Bone marrow (tissue), 2 donors: ENCODE results near the gene AGK.
"Not testable (repeated sequence)": the region's sequence is repeated elsewhere in the genome, so short reads cannot be mapped to it uniquely, and the experiment has no call there.

Experiments used
- DNase-seq, 2 donors: peaks; one replicate each; lab custom pipeline; 2025; lab: John Stamatoyannopoulos, UW

AGK gene

DNA sequence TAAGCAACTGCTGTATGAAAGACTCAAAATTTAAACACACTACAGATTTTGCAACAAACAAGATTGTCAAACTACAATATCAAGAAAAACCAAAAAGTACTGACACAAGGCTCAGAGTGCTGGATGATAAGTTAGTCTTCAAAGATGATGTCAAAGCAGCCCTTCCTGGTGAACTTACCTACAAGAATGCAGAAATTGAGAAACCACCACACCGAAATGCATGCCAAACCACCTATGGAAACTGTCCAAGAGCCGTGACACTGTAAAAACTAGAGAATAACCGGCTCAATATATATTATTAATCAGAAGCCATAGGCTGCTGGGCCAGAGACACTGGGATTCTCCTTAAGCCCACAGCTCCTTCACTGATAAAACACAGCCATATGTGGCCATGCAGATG, 125.4 kb downstream of the AGK start:
- peak in 1 of 2 donors; percentile 17 for DNase-seq

DNA sequence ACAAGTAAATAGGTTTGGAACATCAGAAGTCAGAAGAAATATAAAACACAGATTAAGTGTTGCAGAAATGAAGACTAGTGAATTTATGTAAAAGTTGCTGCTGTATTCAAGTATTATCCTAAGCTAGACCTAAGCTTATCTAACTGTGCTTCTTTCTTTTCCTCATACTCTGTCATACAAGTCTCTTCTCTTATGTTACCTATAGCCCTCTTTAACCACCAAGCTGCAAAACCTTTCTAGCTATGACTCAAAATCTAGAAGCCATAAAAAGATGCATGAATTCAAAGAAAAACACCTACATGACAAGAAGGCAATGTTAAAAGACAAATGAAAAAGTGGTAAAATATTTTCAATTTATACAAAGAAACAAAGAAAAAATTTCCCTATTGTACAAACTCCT, 127.8 kb downstream of the AGK start:
- DNase-seq, result no peak

DNA sequence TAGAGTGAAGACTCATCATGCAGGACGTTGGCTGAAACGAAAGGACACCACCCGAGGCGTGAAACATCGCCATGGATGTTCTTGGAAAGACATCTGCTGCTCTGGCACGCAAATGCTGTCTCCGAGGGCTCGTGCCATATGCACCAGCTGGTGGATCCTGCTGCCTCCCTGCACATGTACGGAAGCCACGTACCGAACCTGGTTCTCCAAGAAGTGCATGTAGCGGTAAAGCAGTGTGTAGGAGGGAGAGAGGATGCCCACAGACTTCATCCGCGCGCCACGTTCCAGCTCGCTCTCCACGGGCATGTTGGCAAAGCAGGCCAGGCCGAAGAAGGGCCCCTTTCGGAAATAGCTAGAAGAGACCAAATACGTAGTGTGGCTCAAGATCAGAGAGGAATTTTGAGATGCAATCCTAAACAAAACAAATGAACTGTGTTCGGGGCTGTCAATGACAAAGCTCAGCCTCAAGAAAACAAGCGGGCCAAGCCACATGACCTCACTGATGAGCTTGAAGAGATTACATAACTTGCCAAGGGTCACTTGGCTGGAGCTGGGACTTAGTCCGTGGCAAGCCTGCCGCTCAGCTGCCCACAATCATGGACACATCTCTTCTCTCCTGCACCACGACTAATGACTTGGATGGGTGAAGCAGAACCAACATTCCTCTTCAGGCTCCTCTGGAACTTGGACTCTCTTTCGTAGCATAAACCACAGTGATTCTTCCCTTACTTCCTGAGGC, 134.2 kb downstream of the AGK start:
- no peak for DNase-seq

DNA sequence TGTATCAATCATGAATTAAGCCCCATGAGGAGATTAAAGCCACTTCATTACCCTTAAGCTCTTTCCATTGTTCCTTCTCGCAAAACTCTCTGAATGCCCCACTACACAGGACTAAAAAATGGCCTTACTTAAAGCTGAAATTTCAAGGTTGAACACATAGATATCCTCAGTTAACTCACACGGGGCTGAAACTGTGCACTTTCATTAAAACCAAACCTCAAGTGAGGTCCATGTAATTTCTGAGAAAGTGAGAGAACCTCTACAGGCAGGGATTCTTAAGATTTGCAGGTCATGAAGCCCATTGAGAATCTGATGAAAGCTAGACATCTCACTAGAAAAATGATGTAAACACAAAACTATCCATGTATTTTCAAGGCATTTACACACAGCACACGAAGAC, 134.9 kb downstream of the AGK start:
- DNase-seq, result no peak

DNA sequence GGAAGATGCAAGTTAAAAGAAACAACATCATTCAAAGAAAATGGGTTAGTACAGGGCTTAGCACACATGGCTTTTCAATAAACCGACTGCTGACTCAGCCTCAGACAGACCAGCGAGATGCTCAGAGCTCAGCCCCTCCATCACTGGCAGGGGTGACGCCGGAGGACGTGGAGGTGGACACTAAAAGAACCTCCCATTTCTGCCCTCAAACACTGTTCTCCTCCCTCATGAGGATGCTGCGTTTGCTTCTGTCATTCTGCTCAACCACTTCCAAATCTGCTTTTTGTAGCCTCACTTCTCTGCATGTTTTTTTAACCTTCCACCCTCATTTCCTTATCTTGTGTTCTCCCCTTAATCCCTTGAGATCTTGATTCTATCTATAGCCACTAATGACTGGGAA, 135.5 kb downstream of the AGK start:
- no peak for DNase-seq

DNA sequence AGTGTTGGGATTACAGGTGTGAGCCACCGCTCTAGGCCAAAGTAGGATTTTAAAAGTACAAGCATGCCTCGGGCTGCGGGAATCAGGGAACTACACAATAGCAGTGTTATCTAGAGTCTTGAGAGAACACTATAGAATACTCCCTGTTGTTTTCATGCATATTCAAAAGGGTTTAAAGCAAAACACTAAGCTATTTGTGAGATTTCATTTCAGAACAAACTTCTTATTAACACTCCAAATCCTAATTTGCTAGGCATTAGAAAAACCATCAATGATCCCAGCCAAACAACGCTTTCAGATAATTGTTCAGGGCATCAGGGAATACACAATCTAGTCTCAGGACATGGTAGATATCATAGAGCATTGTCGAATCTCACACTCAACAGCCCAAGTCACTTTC, 136.8 kb downstream of the AGK start:
- DNase-seq, result no peak

DNA sequence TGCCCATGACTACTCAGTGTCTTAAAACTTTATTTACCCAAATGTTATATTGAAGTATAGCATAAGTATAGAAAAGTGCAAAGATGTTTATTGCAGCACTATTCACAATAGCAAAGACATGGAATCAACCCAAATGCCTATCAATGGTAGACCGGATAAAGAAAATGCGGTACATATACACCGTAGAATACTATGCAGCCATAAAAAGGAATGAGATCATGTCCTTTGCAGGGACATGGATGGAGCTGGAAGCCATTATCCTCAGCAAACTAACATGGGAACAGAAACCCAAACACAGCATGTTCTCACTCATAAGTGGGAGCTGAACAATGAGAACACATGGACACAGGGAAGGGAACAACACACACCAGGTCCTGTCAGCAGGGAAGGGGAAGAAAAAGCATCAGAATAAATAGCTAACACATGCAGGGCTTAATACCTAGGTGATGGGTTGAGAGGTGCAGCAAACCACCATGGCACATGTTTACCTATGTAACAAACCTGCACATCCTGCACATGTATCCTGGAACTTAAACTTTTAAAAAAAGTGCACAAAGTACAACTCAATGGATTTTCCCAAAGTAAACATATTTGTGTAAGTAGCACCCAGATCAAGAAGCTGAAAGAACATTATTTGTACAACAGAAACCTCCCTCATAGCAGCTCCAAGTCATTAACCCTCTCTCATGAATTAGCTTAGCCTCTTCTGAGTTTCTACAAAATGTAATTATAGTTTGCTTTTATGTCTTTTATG, 138.0 kb downstream of the AGK start:
- DNase-seq, result not testable (repeated sequence)

DNA sequence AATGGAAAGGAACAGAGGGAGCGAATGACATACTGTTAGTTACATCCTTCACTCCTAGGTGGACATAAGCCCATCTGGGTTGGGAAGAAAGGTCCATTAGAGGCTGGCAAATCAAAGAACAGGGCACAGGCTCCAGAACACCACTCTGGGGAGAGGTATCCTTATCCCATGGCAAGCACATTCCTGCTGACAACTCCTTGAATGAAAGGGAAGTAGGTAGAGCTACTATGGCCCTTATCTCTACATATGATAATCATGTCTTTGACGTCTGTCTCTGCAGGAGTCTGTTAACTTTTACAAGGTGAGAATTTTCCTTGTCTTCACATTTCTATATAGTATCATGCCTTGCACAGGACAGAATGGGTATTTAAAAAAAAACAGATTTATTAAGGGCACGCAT, 140.3 kb downstream of the AGK start:
- no peak for DNase-seq

DNA sequence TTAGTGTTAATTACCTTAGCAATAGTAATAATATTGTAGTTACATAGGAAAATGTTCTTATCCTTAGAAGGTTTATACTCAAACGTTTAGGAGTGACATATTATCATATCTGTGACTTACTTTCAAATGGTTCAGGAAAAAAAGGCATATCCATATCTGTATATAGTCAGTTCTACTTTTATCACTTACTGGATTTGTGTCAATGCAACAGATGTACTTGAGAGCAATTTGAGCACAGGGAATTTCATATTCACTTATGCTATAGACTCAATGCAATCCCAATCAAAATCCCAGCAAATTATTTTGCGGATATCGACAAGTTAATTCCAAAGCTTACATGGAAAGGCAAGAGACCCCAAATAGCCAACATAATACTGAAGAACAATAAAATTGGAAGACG, 140.8 kb downstream of the AGK start:
- no peak for DNase-seq

DNA sequence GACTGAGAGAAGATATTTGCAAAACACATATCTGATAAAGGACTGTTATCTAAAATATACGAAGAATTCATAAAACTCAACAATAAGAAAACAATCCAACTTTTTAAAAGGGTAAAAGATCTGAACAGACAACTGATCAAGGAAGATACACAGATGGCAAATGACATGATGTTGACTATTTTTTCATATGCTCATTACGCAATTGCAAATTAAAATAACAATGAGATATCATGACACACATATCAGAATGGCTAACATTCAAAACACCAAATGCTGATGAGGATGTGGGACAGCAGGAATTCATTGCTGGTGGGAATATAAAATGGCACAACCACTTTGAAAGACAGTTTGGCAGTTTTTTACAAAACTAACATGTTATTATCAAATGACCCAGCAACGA, 141.9 kb downstream of the AGK start:
- DNase-seq, result no peak

DNA sequence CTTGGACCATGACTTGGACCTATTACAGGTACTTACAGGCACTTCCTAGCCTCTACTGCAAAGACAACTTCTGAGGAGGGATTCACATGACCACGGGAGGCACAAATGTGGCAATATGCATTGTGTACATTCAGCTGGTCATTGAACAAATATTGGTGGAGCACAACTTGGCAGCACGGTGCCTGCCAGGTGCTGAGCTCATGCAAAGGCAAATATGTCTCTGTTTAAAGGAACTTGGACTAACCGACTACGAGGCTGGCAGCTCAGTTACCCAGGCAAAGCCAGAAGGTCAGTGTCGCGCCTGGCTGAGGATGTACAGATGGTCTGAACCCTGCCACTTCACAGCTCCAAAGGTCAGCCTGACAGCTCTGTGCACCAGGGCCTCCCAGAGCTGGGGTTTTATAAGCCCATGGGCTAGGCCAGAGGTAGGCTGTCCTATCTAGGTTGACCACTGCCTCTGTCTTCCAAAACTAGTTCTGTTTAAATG, 144.6 kb downstream of the AGK start:
- DNase-seq, result no peak

DNA sequence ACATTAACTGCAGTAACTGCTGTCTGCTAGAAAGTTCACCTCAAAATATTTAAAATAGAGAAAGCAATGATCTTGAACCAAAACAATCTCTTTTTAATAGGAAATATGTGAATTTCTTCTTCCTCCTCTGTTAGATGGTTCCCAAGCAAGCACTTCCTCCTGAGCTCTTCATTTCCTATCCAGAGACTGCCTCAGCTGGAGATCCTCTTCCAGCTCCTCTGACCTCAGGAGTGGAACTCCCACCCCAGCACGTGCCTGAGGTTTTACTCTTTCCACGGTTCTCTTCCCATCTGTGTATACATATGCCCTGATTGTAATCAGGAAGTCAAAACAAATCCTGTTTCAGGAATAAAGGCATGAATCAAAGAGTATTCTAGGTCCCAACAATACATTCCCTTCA, 145.1 kb downstream of the AGK start:
- no peak for DNase-seq

DNA sequence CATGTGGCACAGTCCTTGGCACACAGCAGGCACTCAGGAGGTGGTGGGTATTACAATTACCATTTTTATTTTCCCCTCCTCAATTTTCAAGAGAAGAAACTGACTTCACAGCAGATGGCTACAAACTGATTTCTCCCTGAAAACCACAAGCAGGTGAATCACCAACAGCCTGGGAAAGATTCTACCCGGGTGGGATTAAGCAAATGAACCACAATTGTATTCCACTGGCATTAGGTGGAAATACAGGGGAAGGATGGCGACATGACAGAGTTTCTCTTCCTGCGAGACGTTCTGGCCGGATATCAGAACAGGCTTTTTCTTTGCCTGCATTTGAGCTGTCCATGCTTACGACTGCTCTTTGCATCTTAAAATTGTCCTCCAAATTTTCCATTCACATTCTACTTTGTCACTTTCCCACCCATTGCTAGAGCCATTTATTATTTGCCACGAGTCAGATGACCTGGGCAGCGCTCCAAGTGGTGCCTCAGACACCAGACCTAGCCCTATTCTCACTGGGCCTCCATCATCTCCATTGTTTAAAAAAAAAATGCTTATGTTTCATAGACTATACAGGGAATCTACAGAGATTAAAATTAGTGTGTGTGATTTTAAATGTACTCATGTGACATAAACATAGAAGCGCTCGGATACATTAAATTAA, 146.1 kb downstream of the AGK start:
- no peak for DNase-seq

DNA sequence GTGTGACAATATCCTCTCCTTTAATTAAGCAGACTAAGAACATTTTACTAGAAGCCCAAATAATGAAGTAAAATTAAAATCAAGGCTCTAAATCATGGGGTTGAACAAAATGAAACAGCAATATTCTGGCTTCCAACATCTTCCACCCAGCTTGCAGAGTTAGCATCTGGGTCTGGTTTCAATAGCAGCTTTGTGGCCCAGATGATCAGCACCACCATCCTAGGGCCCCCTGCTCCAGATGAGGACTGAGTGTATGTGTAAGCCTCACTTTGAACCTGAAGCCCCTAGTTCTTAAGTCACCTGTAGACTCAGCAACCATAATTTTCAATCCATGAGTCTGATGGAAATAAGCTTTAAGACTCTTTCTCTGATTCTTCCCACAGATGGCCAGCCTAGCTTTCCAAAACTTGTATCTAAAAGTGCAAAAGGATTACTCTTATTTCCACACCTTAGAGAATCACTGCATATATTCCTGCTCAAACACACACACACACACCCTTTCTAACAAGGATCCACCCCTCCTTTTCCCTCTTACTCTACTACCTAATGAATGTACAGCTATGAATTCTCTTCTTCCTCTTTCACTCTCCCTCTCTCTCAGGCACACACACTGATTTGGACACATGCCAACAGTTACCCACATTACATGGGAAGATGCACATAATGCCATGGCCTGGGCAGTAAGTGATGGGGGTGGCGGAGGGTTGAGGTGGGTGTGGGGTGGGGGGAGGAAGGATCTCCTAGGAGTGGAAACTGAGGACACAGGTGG, 147.2 kb downstream of the AGK start:
- peak in 1 of 2 donors; percentile 22 for DNase-seq

DNA sequence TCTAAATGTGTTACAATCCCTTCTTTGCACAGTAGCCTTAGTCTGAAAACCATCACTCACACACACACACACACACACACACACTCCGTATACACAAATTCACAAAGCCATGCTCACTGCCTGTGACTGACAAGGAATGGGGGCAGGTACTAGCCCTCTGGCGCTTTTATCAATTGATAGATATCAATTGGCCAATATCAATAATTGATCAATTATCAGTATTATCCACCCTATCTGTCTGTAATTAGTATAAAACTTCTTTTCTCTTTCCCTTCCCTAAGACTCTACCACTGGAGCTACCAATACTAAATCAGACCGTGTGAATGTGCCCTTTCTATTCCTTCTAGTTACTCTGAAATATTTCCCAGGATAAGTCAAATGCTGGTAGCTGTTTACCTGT, 148.7 kb downstream of the AGK start:
- DNase-seq, result no peak

DNA sequence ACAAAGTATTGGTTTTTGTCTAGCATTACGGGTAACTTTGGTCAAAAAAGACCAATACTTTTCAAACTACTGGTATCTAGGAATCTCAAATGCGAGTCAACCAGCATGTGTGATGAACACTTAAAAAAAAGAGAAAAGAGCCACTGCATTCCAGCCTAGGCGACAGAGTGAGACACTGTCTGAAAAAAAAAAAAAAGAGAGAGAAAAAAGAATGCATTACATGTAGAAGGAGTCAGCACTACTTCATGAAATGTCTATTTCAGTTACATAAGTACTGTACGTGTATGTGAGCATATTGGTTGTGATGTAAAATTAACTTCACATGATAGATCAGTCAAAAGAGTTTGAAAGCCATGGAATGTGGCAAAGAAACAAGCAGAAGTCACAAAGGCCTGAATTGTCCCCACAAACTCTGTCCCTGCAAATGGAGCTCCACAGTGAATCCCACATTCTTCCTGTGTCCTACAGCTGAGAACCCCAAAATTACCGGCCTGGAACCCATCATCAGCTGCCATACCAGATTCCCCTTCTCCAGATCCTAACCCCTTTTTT, 149.2 kb downstream of the AGK start:
- no peak for DNase-seq

DNA sequence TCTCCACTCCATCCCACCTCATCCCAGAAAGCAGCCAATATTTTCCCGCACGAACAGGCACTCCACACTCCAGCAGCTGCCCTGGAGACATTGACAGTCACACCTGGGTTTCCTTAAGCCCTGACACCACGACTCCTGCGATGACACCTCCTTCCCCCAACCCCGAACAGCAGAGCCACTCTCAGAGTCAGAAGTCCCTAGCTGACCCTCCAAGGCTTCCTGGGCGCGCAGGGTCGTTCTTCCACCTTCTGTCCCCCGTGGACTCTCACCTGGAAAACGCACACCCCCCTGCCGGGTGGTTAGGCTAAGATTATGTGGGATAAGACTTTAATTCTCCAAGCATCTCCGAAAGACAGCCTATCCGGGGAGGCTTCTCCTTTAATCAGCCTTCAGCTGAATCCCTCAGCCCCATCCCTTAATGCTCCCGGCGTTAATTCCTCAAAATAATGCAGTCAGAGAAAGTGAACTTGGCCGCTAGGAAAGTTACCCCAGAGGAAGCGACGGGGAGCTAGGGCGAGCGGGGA, 149.7 kb downstream of the AGK start:
- no peak for DNase-seq

DNA sequence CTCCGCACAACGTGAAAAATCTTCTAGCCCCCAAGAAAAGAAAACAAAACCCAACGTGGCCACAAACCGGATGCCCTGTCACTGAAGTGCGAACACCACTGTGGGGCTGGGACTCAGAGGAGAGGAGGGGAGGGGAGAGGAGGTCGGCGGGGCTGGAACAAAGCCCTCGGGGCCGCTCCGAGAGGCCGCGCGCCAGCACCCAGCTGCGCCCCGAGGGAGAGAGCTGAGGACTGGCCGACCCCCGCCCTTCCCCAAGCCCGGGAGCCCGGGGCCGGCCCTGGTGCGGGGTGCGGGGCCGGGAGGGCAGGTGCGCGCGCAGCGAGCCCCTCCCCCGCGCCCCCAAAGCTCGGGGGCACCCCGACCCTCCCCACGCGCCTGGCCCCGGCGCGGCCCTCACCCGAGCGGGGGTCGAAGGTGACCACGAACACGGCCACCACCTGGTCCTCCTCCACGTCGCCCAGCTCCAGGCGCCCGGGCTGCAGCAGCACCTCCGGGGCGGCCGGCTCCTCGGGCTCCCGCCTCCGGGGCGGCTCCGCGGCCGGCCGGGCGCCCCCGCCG, 150.4 kb downstream of the AGK start:
- DNase-seq, result peak; percentile 33 to 35

DNA sequence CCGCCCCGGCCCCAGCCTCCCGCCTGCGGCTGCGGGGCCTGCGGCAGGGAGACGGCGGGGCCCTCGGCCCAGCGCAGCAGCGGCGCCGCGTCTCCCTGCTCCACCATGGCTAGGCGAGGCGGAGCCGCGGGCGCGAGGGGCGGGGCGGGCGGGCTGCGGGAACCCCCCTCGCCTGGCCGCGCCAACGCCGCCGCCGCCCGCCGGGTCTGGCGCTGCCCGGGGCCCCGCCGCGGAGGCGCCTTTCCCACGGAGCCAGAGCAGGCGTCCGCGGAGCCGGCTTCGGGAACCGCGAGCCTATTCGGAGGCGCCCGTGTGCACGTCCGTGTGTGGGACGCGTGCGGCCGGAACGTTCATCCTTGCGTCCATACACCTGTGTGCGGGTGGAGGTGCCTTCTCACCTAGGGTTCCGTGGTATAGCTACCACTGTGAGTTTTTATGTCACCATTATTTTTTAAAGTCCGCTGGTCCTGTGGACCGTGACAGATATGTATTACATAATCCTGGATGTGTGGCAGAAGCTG, 150.9 kb downstream of the AGK start, which contains the start of gene DENND11:
TSS of gene DENND11 (minus strand) at position 120 of the 521 bp plus-strand sequence. CDS start at position 107, 13 bp downstream.
- DNase-seq, result peak; percentile 10 to 32

DNA sequence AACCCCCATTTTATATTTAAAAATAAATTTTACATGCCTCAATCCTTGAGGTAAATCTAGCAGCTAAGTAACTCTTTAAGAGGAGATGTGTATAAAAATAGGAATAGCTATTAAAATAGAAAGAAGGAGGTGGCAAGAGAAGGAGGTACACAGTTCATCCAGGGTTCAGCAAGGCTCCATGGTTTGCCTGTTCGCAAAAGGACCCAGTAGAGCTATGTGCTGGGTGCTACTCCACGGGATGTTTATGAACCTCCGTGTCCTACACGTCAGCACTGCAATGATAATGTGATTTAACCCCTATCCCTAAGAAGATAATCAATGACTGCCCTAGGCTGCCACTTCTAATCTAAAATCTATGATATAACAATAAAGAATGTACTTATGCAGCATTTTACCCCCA, 151.7 kb downstream of the AGK start:
- no peak for DNase-seq

DNA sequence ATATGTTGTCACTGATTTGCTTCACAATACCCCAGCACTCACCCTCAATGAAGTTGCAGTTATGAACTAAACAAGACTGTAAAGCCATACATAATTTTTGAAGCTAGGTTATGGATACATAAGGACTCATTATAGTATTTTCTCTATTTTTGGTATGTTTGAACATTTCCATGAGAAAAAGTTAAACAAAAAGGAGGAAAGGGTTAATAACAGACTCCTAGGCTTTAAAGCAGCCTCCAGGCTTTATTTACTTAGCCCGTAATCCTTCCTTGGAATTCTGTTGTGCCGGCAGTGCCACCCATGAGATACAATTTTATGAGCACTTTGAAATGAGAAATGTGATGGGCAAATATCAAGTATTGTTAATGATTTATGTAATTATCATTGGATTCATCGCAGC, 152.9 kb downstream of the AGK start:
- DNase-seq, result no peak
